Fibroblast of skin of right quadriceps (primary cell): Measurements from ENCODE around the gene MAPK14.
"Not testable (repeated sequence)": the region's sequence is repeated elsewhere in the genome, so short reads cannot be mapped to it uniquely, and the experiment has no call there.

Source experiments
- DNase-seq: peaks from one replicate; pipeline ENCODE4 v3.0.0-alpha.2; 2013

Gene MAPK14

GRCh38 chr6:36109092-36109491, 81.5 kb downstream of the MAPK14 start:
- DNase-seq = no peak

GRCh38 chr6:36110050-36110449, 82.4 kb downstream of the MAPK14 start:
- no peak for DNase-seq

GRCh38 chr6:36110863-36111262, 83.3 kb downstream of the MAPK14 start:
- DNase-seq = no peak

GRCh38 chr6:36111526-36111925, 83.9 kb downstream of the MAPK14 start:
- DNase-seq = no peak

GRCh38 chr6:36113049-36113448, 85.4 kb downstream of the MAPK14 start:
- no peak for DNase-seq

GRCh38 chr6:36113703-36114102, 86.1 kb downstream of the MAPK14 start:
- no peak for DNase-seq

GRCh38 chr6:36114798-36115408, 87.3 kb downstream of the MAPK14 start:
- DNase-seq = no peak

GRCh38 chr6:36115412-36115811, 87.8 kb downstream of the MAPK14 start:
- DNase-seq = no peak

GRCh38 chr6:36116066-36116864, 88.7 kb downstream of the MAPK14 start:
- no peak for DNase-seq

GRCh38 chr6:36116943-36117342, 89.3 kb downstream of the MAPK14 start:
- DNase-seq = no peak

GRCh38 chr6:36117658-36118549, 90.3 kb downstream of the MAPK14 start:
- no peak for DNase-seq

GRCh38 chr6:36118550-36119107, 91.0 kb downstream of the MAPK14 start:
- no peak for DNase-seq

- DNase-seq = no peak
These were observed 91.6 kb downstream of the MAPK14 start for GRCh38 chr6:36119209-36119608.

GRCh38 chr6:36120018-36120417, 92.4 kb downstream of the MAPK14 start:
- DNase-seq = no peak

GRCh38 chr6:36120539-36120938, 92.9 kb downstream of the MAPK14 start:
- no peak for DNase-seq

- peak; percentile 19 for DNase-seq
These were observed 93.6 kb downstream of the MAPK14 start for GRCh38 chr6:36120979-36121786.

- no peak for DNase-seq
These were observed 94.3 kb downstream of the MAPK14 start for GRCh38 chr6:36121787-36122494.

- no peak for DNase-seq
These were observed 95.1 kb downstream of the MAPK14 start for GRCh38 chr6:36122495-36123269.

GRCh38 chr6:36123270-36124139, 95.9 kb downstream of the MAPK14 start:
- DNase-seq = peak; percentile 74

GRCh38 chr6:36124346-36124745, 96.7 kb downstream of the MAPK14 start:
- DNase-seq = not testable (repeated sequence)
